Esophagus squamous epithelium (tissue), 5 donors: ENCODE data around the gene NEDD4L. TPM values are rescaled to one million over a fixed set of nuclear protein-coding genes. Genes with fewer than 3 reads are reported as not detected.

ENCODE experiments used
- DNase-seq: peaks from one replicate; lab custom pipeline; 2025; lab: John Stamatoyannopoulos, UW
- H3K27ac ChIP-seq, 4 donors: fragments of 200-600 bp; sonication (generic); one replicate each; pipeline ENCODE4 v1.5.1; 2016 to 2019; ENCODE audit warnings: mild to moderate bottlenecking in 1 of 4
- H3K27me3 ChIP-seq, 4 donors: fragments of 200-600 bp; sonication (generic); 1 replicate in 3 of 4; 2 replicates in 1 of 4; pipeline versions ENCODE4 v1.5.1 to v1.6.0; 2017 to 2021; ENCODE audit warnings: antibody characterized with exemption in 1 of 4
- H3K36me3 ChIP-seq, 3 donors: fragments of 200-600 bp; sonication (generic); one replicate each; pipeline ENCODE4 v1.5.1; 2016 to 2019
- H3K4me1 ChIP-seq, 3 donors: fragments of 200-600 bp; sonication (generic); one replicate each; pipeline ENCODE4 v1.5.1; 2017 to 2019
- H3K4me3 ChIP-seq, 4 donors: fragments of 200-600 bp; sonication (generic); 1 replicate in 3 of 4; 2 replicates in 1 of 4; pipeline ENCODE4 v1.5.1; 2016 to 2019; ENCODE audit warnings: mild to moderate bottlenecking in 2 of 4, moderate library complexity in 1 of 4
- H3K9me3 ChIP-seq, 3 donors: fragments of 200-600 bp; sonication (generic); one replicate each; pipeline ENCODE4 v1.5.1; 2016 to 2019
- CTCF ChIP-seq, 6 experiments: fragments of 450-650 bp in 4 of 6; fragments of 200-600 bp in 2 of 6; sonication (generic) in 2 of 6; IDR thresholded peaks; one replicate each; pipeline ENCODE4 v1.5.1; 2016 to 2019; ENCODE audit warnings: antibody characterized with exemption in 6 of 6, mild to moderate bottlenecking in 4 of 6, moderate library complexity in 4 of 6
- POLR2A ChIP-seq, 4 donors: fragments of 450-650 bp; IDR thresholded peaks; one replicate each; pipeline ENCODE4 v1.6.1; 2017; ENCODE audit warnings: antibody characterized with exemption in 4 of 4, mild to moderate bottlenecking in 4 of 4, moderate library complexity in 3 of 4
- WGBS, 2 donors: methylation state at CpG; one replicate each; pipeline ENCODE4 v1.1.5; 2018; 5-methylcytosine and 5-hydroxymethylcytosine counted together
- intact Hi-C: fragments of 100-400 bp; cut with DNase I; formaldehyde crosslinking; loops from one replicate; pipeline ENCODE4 v1.15.0; 2022
- total RNA-seq, 4 donors: library from RNA; depleted of rRNA; stranded (reverse); fragments of >200 nt; gene quantifications; one replicate each; pipeline ENCODE4 v1.1.0, GENCODE V29; 2016
- donor health status: DM: yes; HTN: yes; CAD: no.

NEDD4L gene
- total RNA-seq, 4 donors from 2014 or later: 17.0 to 27.6 (median 21.9) TPM

GRCh38 chr18:58292638-58293037, 248.6 kb downstream of the NEDD4L start:
- DNase-seq: no peak
- 55 to 66% methylated on average over 2 of the region's 2 CpGs for WGBS, 2 donors
- H3K36me3 ChIP-seq: no peaks in the 10 kb centered on the region
- TF ChIP-seq CTCF (IDR thresholded peaks at IDR 0.05) (no peak), POLR2A (IDR thresholded peaks at IDR 0.05) (no peak)
- no peaks in the 10 kb centered on the region for H3K27me3 ChIP-seq
- peaks cover 0 to 19% (median 0%) of the 10 kb centered on the region in 3 donors for H3K4me1 ChIP-seq
- intact Hi-C loops: no loop called here
- H3K4me3 ChIP-seq: no peak overlapping the region
- no peak overlapping the region for H3K27ac ChIP-seq
- H3K9me3 ChIP-seq: no peaks in the 10 kb centered on the region

GRCh38 chr18:58297198-58297597, 253.2 kb downstream of the NEDD4L start:
- no peak for TF ChIP-seq POLR2A (IDR thresholded peaks at IDR 0.05)
- no peak for TF ChIP-seq CTCF (IDR thresholded peaks at IDR 0.05)
- Histone ChIP-seq H3K4me3 (no peak overlapping the region), H3K36me3 (no peaks in the 10 kb centered on the region), H3K9me3 (no peaks in the 10 kb centered on the region), H3K27ac (no peak overlapping the region), H3K27me3 (no peaks in the 10 kb centered on the region), H3K4me1 (peaks cover 0 to 4% (median 0%) of the 10 kb centered on the region in 3 donors)
- intact Hi-C loops: no loop called here
- DNase-seq: no peak
- WGBS, 2 donors: 59% methylated on average over 4 of the region's 4 CpGs

GRCh38 chr18:58298251-58299134, 254.5 kb downstream of the NEDD4L start:
- no peak for DNase-seq
- Histone ChIP-seq H3K27me3 (no peaks in the 10 kb centered on the region), H3K9me3 (no peaks in the 10 kb centered on the region), H3K36me3 (no peaks in the 10 kb centered on the region), H3K4me1 (peaks cover 0 to 4% (median 2%) of the 10 kb centered on the region in 3 donors), H3K27ac (no peak overlapping the region), H3K4me3 (no peak overlapping the region)
- intact Hi-C loops: no loop called here
- TF ChIP-seq POLR2A (IDR thresholded peaks at IDR 0.05) (no peak), CTCF (IDR thresholded peaks at IDR 0.05) (no peak)
- 38 to 48% methylated on average over 5 of the region's 5 CpGs for WGBS, 2 donors

- Histone ChIP-seq H3K4me1 (peaks cover 0 to 4% (median 2%) of the 10 kb centered on the region in 3 donors), H3K27ac (no peak overlapping the region), H3K36me3 (no peaks in the 10 kb centered on the region), H3K4me3 (no peak overlapping the region), H3K27me3 (no peaks in the 10 kb centered on the region), H3K9me3 (no peaks in the 10 kb centered on the region)
- DNase-seq: no peak
- TF ChIP-seq CTCF (IDR thresholded peaks at IDR 0.05) (no peak), POLR2A (IDR thresholded peaks at IDR 0.05) (no peak)
- 72 to 81% methylated on average over 4 of the region's 4 CpGs for WGBS, 2 donors
- intact Hi-C loops: no loop called here
Measured at GRCh38 chr18:58299135-58299473, 255.1 kb downstream of the NEDD4L start.

GRCh38 chr18:58299936-58300335, 255.9 kb downstream of the NEDD4L start:
- Histone ChIP-seq H3K36me3 (no peaks in the 10 kb centered on the region), H3K27ac (no peak overlapping the region), H3K4me3 (no peak overlapping the region), H3K27me3 (no peaks in the 10 kb centered on the region), H3K9me3 (peaks cover 0 to 2% (median 0%) of the 10 kb centered on the region in 3 donors), H3K4me1 (peaks cover 0 to 4% (median 2%) of the 10 kb centered on the region in 3 donors)
- DNase-seq: no peak
- intact Hi-C loops: no loop called here
- TF ChIP-seq CTCF (IDR thresholded peaks at IDR 0.05) (no peak), POLR2A (IDR thresholded peaks at IDR 0.05) (no peak)
- 47 to 67% methylated on average over 1 of the region's 1 CpG for WGBS, 2 donors
